GM18505 (cell line): ENCODE data around the gene DNASE1L2.
"Not testable (repeated sequence)": the region's sequence is repeated elsewhere in the genome, so short reads cannot be mapped to it uniquely, and the experiment has no call there.

Experiments
- ATAC-seq: cut with Tn5 transposase; IDR thresholded peaks from one replicate; pipeline ENCODE4 v1.9.1; 2021; ENCODE audit not compliant: unreplicated experiment
- POLR2A ChIP-seq: IDR thresholded peaks from 4 replicates; pipeline ENCODE4 v1.6.1; 2011; ENCODE audit warnings: borderline replicate concordance; ENCODE audit not compliant: insufficient read depth, insufficient read length; ENCODE audit errors: extremely low read depth

DNASE1L2 gene

DNA sequence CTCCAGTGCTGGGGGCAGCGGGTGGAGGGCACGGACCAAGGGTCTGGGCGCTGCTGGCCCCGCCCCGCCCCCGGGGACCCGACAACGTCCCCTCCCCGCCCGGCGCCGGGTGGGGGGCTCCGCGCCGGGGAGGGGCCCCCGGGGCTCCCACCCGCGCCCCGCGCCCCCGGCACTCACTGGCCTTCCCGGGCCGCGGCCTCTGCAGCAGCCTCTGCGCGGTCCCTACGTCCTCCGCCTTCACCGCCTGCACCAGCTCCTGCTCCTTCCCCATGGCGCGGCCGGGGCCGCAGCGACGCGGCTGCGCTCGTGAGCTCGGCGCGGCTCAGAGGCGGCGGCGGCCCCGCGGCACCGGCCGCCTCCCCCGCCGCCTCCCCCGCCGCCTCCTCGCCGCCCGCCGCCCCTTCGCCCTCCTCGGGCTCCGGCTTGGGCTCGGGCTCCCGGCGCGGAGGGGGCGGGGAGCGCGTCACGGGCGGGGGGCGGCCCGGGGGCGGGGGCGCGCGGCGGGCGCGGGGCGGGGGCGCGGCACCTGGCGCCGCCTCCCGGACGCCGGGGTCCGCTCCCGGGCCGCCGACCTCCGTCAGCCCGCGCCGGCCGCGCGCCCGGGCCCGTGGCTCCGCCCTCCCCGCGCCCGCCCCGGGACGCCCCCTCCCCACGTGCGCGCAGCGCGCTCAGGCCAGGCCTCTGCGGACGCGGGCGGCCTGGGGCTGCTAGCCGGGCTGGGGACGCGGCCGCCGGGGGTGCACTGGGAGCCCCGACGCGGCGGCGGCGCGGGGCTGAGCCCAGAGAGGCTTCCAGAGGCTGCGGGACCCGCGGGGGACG lies 39.9 kb upstream of the DNASE1L2 start, which contains the start of gene CASKIN1:
Gene CASKIN1 (minus strand): TSS at position 444 of the 819 bp plus-strand sequence. CDS start 173 bp downstream, at position 271.
- no peak for ATAC-seq
- no peak for TF ChIP-seq POLR2A

DNA sequence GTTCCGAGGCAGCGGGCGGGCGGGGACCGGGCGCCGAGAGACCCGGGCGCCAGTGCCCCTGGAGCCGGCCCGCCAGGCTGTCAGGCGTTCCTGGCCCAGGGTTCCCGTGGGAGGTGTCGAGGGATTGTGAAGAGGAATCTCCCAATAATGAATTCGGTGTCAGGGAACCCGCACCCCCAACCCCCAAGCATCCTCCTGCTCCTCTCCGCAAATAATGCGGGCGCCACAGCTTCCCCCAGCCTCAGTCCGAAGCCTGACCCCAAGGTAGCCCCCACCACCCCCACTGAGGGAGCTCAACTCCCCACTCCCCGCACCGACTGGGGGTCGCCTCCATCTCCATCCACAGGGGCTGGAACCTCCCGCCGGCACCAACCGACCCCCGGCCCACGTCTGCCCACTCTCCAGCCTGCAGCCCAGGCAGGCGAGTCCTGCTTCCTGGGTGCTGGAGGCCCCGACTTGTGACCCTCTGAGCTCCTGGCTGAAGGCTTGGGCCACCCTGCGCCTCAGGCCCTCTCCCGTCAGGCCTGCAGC lies 39.2 kb upstream of the DNASE1L2 start:
- no peak for TF ChIP-seq POLR2A
- no peak for ATAC-seq

DNA sequence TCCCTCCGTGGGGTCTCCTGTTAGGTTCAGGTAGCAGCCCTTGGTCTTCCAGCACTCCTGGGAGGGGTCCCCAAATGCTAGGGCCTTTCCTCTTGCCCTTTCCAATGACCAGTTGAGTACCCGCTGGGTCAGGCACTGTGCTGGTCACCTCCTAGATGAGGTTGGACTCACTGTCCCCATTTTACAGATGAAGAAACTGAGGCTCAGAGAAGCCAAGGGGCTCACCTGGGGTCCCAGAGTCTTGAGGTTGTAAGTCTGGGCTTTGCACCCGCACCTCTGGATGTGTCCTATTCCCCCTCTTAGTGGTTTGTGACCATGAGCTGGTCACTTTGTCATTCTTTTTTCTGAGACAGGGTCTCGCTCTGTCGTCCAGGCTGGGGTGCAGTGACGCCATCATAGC lies 38.5 kb upstream of the DNASE1L2 start:
- no peak for ATAC-seq
- no peak for TF ChIP-seq POLR2A

DNA sequence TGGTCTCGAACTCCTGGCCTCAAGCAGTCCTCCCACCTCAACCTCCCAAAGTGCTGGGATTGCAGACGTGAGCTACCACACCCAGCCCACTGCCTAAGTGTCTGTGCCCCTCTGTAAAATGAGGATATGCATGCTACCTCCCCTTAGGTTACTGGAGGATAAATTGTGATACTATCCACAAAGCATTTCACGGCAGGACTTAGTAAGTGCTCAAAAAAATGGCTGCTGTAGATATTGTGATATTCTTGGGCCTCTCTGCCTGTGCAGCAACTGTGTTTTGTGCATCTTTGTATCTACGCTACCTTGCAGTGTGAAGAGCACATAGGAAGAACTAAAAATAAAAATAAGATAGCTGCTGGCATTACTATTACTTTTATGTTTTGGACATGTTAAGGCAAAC lies 38.0 kb upstream of the DNASE1L2 start:
- ATAC-seq: no peak
- no peak for TF ChIP-seq POLR2A

DNA sequence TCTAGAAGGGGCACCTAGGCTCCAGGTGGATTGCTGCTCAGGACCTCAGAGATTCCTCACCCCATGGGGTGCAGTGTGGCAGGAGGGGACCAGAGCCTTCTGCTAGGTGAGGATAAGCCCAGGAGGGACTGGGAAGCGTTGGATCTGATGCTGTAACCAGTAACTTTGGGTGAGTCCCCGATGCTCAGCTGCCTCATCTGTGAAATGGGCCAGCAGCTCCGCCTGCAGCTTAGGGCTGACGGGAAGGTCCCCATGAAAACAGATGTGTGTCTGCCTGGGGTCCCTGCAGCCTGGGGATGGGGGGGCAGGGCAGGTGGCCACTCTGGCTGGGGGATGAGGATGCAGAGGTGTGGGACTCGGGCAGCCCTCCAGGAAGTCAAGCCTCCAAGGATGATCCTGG lies 37.1 kb upstream of the DNASE1L2 start:
- TF ChIP-seq POLR2A: no peak
- no peak for ATAC-seq

DNA sequence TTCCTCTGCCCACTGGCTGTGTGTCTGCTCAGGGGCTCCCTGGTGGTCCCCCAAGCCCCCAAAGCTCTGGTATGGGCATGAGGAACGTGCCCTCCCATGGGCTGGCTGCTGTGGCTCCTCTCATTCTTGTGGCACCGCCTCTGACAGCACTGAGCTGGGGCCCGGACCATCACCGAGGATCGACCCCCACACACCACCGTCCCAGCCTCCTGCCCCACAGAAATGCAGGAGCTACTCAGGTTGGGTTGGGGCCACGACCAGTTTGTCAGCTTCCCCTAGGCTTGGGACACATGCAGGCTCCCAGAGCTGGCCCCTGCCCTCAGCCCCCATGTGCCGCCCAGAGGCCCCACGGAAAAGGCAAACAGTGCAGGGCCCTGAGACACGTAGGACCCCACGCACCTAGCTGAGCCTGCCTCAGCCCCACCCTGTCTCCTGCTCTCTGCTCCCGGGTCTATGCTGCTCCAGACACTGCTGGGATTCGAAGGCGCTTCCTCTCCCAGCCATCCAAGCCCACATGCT lies 36.6 kb upstream of the DNASE1L2 start:
- TF ChIP-seq POLR2A: no peak
- ATAC-seq: no peak

DNA sequence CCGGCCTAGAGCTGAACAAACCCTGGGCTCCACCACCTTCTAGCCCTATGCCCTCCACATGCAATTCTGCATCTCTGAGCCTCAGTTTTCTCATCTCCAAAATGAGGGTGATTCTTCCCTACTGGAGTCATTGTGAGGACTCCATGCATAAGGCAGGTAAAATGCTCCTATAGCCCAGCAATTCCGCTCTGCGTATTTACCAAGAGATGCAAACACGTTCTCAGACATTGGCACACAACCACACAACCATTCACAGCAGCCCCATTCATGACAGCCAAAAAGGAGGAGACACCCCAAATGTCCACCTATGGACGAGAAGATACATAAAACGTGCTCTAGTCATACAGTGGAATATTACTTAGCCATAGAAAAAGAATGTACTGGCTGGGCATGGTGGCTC lies 35.9 kb upstream of the DNASE1L2 start:
- no peak for TF ChIP-seq POLR2A
- ATAC-seq: no peak

DNA sequence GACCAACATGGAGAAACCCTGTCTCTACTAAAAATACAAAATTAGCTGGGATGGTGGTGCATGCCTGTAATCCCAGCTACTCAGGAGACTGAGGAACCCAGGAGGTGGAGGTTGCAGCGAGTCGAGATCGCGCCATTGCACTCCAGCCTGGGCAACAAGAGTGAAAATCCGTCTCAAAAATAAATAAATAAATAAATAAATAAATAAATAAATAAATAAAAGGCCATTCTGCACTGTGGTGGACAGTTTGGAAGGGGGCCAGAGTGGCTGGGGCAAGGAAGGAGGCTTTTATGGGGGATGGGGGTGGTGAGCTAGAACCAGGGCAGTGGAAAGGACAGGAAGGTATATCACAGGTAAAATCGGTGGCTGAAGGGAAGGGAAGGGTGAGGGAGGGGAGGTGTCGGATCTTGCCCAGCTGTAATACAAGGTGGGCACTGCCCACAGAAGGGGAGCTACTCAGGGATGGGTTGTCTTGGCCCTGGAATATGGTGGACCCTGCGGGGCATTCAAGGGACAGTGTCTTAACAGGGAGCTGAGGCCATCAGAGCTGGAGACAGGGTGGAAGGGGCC lies 33.0 kb upstream of the DNASE1L2 start:
- ATAC-seq: not testable (repeated sequence)

DNA sequence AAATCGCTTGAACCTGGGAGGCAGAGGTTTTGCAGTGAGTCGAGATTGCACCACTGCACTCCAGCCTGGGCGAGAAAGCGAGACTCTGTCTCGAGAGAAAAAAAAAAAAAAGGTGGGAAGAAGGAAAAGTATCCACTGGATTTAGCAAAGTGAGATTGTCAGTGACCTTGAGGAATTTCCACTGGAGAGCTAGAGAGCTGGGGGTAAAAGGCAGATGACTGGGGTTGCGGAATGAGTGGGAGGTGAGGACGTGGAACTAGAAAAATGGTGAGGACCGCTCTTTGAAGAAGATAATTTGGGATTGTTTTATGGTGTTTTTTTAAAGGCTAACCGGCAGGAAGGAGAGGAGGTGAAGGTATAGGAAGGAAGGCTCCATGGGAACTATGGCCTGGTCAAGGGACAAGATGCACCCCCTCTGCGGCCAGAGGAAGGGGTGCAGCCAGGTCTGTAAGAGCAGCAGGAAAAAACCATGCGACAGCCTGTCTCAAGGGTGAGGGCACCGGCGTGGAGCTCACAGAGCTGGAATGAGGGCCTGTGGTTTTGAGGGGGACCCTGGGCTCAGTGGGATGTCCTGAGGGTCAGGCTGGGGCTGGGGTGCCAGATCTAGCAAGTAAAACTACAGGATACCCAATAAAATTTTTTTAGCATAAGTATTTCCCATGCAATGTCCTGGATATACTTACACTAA lies 31.7 kb upstream of the DNASE1L2 start:
- no peak for TF ChIP-seq POLR2A
- ATAC-seq: no peak

DNA sequence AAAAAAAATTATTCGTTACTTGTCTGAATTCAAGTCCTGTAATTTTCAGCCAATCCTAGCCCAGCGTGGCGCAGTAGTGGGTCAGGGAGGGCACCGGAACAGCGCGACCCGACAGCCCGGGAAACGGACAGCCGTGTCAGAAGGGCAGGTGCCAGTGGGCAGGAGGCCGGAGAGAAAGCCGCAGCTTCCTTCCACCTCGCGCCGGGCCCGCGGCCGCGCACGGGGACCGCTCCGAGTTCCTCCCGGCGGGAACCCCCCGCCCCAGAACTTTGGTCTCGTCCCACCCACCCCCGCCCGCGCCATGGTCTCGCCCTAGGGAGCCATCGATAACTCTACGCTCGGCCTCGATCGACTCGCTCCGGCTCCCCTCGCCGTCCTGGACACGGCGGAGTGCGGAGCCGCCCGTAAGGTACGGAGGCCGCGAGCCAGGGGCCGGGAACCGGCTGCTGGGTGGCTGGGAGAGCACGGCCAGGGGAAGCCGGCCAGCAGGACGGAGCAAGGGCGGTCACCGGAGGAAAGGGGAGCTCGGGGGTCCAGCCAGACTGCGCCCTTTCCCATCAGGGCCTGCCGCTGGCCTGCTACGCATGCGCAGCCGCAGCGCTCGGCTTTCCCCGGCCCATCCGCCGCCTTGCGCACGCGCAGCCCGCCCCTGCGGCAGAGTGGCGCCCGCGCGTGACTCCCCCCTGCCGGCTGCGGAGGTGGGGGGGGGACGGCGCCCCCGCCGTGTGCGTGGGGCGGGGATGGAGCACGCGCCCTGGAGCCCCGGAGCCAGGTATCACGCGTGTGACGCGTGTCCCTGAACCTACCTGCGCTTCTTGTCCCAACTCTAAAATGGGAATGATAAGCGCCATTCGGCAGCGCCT lies 30.9 kb upstream of the DNASE1L2 start, which contains the start of gene MLST8:
Gene MLST8 (plus strand): TSS at position 351 of the 863 bp plus-strand sequence. CDS start 632 bp downstream, outside the sequence.
- peak; percentile 93 for TF ChIP-seq POLR2A
- peak; percentile 75 for ATAC-seq

DNA sequence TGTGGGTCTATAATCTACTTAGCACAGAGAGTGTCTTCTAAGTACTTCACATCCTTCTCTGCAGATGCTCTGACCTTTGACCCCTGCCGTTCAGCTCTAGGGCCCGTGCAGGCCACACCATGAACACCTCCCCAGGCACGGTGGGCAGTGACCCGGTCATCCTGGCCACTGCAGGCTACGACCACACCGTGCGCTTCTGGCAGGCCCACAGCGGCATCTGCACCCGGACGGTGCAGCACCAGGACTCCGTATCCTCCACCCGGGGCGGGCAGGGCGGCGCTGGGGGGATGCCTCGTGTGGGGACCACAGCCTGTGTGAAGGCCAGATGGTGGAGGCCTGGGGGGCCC lies 30.3 kb upstream of the DNASE1L2 start:
- ATAC-seq: peak; percentile 9
- TF ChIP-seq POLR2A: no peak

DNA sequence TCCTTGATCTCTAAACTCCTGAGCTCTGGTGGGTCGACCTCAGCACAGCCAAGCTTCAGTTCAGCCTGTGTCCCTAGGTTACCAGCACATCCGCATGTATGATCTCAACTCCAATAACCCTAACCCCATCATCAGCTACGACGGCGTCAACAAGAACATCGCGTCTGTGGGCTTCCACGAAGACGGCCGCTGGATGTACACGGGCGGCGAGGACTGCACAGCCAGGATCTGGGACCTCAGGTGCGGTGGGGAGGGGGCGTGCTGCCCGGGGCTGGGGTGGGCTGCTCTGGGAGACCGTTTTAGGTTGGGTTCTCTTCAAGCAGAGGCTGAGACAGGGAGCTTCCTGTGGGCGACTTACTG lies 29.8 kb upstream of the DNASE1L2 start:
- TF ChIP-seq POLR2A: no peak
- no peak for ATAC-seq
